ENCODE measurements around the gene OBSCN.

GRCh38 chr1:228165372-228166169, 42.3 kb upstream of the OBSCN start, which contains the start of gene IBA57:
- no peak for TF ChIP-seq EZH2phosphoT487 (IDR thresholded peaks at IDR 0.05; ENCODE audit: insufficient read depth, low read depth)
- TF ChIP-seq EZH2 (IDR thresholded peaks at IDR 0.05; ENCODE audit: insufficient read depth, poor library complexity, severe bottlenecking) = no peak
